Medulla oblongata (tissue), 1 donor: Measurements from ENCODE around the gene NUPR1.
A peak's percentile ranks its signal among the peaks of the same experiment; 100 is the strongest.
"Not testable (repeated sequence)": the region's sequence is repeated elsewhere in the genome, so short reads cannot be mapped to it uniquely, and the experiment has no call there.

Source experiments
- DNase-seq: peaks from one replicate; pipeline ENCODE4 v3.0.0-alpha.2; 2015; ENCODE audit errors: extremely low spot score

The NUPR1 gene

DNA sequence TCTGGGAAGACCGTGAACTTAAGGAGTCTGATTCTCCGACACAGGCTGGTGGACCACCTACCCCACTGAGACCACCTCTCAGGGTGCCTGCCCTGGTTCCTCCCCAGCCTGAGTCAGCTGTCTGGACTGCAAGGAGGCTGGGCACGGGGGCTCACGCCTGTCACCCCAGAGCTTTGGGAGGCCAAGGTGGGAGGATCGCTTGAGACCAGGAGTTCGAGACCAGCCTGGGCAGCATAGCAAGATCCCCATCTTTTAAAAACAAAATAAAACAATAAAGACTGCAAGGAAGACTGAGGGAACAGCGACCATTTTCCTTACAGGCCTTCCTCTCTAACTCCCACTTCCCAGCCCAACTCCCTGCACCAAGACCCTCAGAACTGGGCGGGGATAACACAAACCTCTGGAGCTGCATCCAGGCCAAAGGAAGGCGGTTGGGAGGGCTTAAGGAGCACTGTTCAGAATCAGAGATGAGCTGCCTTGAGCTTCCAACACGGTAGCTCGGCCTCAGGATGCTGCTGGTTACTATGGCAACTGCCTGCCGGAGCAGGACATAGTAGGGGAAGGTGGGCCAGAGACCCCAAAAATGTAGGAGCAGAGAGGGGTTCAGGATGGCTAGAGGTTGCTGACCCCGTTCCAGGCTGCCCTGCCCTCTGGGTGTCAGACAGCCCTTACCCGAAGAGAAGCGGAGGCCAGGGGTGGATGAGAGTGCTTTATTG is 40.0 kb downstream of the NUPR1 start:
- DNase-seq = no peak

GRCh38 chr16:28497861-28498599 is 40.7 kb downstream of the NUPR1 start:
- no peak for DNase-seq

- no peak for DNase-seq
Observed at GRCh38 chr16:28497386-28497785, 41.4 kb downstream of the NUPR1 start.

GRCh38 chr16:28496844-28497243 is 41.9 kb downstream of the NUPR1 start:
- DNase-seq = no peak

GRCh38 chr16:28495795-28496749 is 42.7 kb downstream of the NUPR1 start:
- DNase-seq = no peak

GRCh38 chr16:28495098-28495793 is 43.5 kb downstream of the NUPR1 start:
- DNase-seq = peak; percentile 18

- peak; percentile 79 for DNase-seq
Observed at GRCh38 chr16:28494121-28494851, 44.5 kb downstream of the NUPR1 start, which contains the start of gene APOBR. TSS of gene APOBR (plus strand) at chr16:28494643. CDS start at chr16:28494682, 39 bp downstream.

DNA sequence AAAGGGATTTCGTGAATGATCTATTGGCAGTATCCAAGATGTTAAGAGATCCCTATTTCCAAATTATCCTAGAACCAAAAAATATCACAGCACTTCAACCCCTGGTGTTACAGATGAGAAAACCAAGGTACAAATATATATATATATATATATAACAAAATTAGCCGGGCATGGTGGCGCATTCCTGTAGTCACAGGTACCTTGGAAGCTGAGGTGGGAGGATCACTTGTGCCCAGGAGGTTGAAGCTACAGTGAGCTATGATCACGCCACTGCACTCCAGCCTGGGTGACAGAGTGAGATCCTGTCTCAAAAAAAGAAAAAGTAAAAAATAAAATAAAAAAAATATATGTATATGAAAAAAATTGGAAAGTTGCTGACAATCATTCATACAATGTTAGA is 46.3 kb downstream of the NUPR1 start:
- no peak for DNase-seq

DNA sequence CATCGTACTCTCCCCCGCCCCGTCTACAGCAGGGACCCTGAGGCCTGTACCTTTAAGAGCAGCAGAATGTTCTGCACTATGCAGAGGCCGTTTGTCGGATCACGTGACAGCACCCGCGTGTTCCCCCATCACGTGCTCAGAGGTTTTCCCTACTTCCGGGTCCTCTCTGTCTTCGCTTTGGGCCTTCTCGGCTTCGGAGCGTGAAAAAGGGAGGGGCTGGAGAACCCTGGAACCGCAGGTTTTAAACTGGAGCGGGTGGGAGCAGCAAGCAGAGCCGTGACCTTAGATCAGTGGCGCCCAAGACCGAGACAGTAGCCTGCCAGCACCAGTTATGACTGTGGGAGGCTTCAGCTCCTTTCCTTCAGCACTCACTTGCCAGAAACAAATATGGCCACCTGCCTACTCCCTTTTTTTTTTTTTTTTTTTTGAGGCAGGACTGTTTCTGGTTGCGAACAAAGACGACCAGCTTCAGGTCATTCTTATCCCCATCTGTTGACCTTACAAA is 46.8 kb downstream of the NUPR1 start, which contains the start of gene CLN3:
TSS of gene CLN3 (minus strand) at position 105 of the 505 bp plus-strand sequence. CDS start 315 bp downstream, outside the sequence.
- peak; percentile 97 for DNase-seq

- peak; percentile 50 for DNase-seq
Observed at GRCh38 chr16:28491230-28491969, 47.4 kb downstream of the NUPR1 start.

DNA sequence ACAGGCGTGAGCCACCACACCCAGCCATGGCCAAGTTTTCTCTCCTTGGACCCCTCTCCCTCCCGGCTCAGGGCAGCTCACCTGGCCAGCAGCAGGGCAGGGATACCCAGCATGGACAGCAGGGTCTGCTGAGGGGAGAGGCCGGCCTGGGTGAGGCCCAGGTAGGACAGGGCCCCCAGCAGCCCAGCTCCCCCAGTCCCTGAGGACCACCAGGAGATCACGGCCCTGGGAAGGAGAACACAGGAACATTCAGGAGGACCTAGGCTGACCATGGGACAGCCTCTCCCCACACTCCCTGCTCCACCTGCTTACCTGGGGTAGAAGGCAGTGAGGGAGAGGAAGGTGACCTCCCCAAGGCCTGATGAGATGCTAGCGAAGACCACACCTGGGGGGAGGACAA is 52.5 kb downstream of the NUPR1 start:
- no peak for DNase-seq

DNA sequence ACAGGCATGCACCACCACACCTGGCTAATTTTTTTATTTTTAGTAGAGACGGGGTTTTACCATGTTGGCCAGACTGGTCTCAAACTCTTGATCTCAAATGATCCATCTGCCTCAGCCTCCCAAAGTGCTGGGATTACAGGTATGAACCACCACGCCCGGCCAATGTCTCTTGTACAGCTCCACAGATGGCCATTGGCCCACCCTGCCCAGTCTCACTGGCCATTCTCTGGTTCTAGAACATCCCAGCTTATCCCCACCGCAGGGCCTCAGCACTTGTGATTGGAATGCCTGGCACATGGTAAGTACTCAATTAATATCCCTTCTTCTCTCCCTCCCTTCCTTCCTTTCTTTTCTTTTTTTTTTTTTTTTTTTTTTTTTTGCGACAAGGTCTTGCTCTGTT is 55.4 kb downstream of the NUPR1 start:
- DNase-seq = not testable (repeated sequence)
